HepG2 (cell line): ENCODE measurements around the gene DRC7. TPM values are rescaled to one million over a fixed set of nuclear protein-coding genes. Genes with fewer than 3 reads are reported as not detected.

Experiments
- ATF5 ChIP-seq: sonication (generic); formaldehyde crosslinking; IDR thresholded peaks from 2 replicates; pipeline ENCODE4 v1.4.0; 2020; ENCODE audit warnings: mild to moderate bottlenecking, low read depth, missing genetic modification reagents
- CEBPZ ChIP-seq: IDR thresholded peaks from 2 replicates; pipeline ENCODE4 v1.6.1; 2012; ENCODE audit warnings: low read length, improper control_type of control experiment
- CREM ChIP-seq, 2 experiments: sonication (generic) in 1 of 2; formaldehyde crosslinking in 1 of 2; IDR thresholded peaks; 2 replicates each; pipeline versions ENCODE4 v1.4.0 to v1.6.1; 2016 to 2020; ENCODE audit warnings: antibody characterized with exemption in 1 of 2, mild to moderate bottlenecking in 1 of 2, missing genetic modification reagents in 1 of 2
- ERF ChIP-seq: IDR thresholded peaks from 2 replicates; pipeline ENCODE4 v1.6.1; 2018; ENCODE audit warnings: missing biosample characterization, missing genetic modification reagents
- FOXP4 ChIP-seq: sonication (generic); formaldehyde crosslinking; IDR thresholded peaks from 2 replicates; pipeline ENCODE4 v1.4.0; 2020; ENCODE audit warnings: missing genetic modification reagents
- IKZF1 ChIP-seq: fragments of 450-650 bp; IDR thresholded peaks from 2 replicates; pipeline ENCODE4 v1.7.1; 2016
- MLX ChIP-seq: IDR thresholded peaks from 2 replicates; pipeline ENCODE4 v1.6.1; 2016
- PHF21A ChIP-seq: sonication (generic); formaldehyde crosslinking; IDR thresholded peaks from 2 replicates; pipeline ENCODE4 v1.5.0; 2020; ENCODE audit warnings: mild to moderate bottlenecking, missing genetic modification reagents
- POLR2A ChIP-seq, 2 experiments: IDR thresholded peaks; 2 replicates each; pipeline ENCODE4 v1.6.1; 2011; ENCODE audit warnings: low read depth in 2 of 2, low read length in 2 of 2, mild to moderate bottlenecking in 1 of 2, moderate library complexity in 1 of 2; ENCODE audit not compliant: insufficient read depth in 1 of 2
- PREB ChIP-seq: sonication (generic); formaldehyde crosslinking; IDR thresholded peaks from 2 replicates; pipeline ENCODE4 v1.4.0; 2020; ENCODE audit warnings: missing genetic modification reagents
- REPIN1 ChIP-seq: sonication (generic); formaldehyde crosslinking; IDR thresholded peaks from 2 replicates; pipeline ENCODE4 v1.8.0; 2022; ENCODE audit warnings: missing genetic modification reagents, low read depth, mild to moderate bottlenecking, borderline replicate concordance
- SALL1 ChIP-seq: sonication (generic); formaldehyde crosslinking; IDR thresholded peaks from 2 replicates; pipeline ENCODE4 v1.8.0; 2022; ENCODE audit warnings: mild to moderate bottlenecking, missing genetic modification reagents
- ZBTB46 ChIP-seq: sonication (generic); formaldehyde crosslinking; IDR thresholded peaks from 2 replicates; pipeline ENCODE4 v1.4.0; 2020; ENCODE audit warnings: mild to moderate bottlenecking, missing genetic modification reagents, borderline replicate concordance
- ZNF264 ChIP-seq: sonication (generic); formaldehyde crosslinking; IDR thresholded peaks from 2 replicates; pipeline ENCODE4 v1.4.0; 2020; ENCODE audit warnings: missing genetic modification reagents
- ZNF280B ChIP-seq: sonication (generic); formaldehyde crosslinking; IDR thresholded peaks from 2 replicates; pipeline ENCODE4 v1.5.0; 2020; ENCODE audit warnings: missing genetic modification reagents, mild to moderate bottlenecking, borderline replicate concordance
- ZNF431 ChIP-seq: sonication (generic); formaldehyde crosslinking; IDR thresholded peaks from 2 replicates; pipeline ENCODE4 v1.9.0; 2022; ENCODE audit warnings: missing genetic modification reagents, low read depth, mild to moderate bottlenecking, borderline replicate concordance
- ZNF468 ChIP-seq: sonication (generic); formaldehyde crosslinking; IDR thresholded peaks from 2 replicates; pipeline ENCODE4 v1.8.0; 2022; ENCODE audit warnings: mild to moderate bottlenecking, moderate library complexity, missing genetic modification reagents
- ZNF749 ChIP-seq: sonication (generic); formaldehyde crosslinking; IDR thresholded peaks from 2 replicates; pipeline ENCODE4 v1.8.0; 2022; ENCODE audit warnings: mild to moderate bottlenecking, missing genetic modification reagents, moderate library complexity, borderline replicate concordance
- ZNF878 ChIP-seq: sonication (generic); formaldehyde crosslinking; IDR thresholded peaks from 2 replicates; pipeline ENCODE4 v1.8.1; 2023; ENCODE audit warnings: mild to moderate bottlenecking, missing genetic modification reagents, moderate library complexity
- polyA plus RNA-seq, 8 experiments: library from polyadenylated mRNA; depleted of rRNA in 3 of 8; stranded (reverse) in 7 of 8; unstranded in 1 of 8; fragments of >200 nt; fragmentation: Illumina TruSeq in 4 of 8; extraction: Trizol in 4 of 8; gene quantifications; 2 replicates each; pipeline versions ENCODE4 v1.2.1 to v1.2.3, GENCODE V29; 2011 to 2016; ENCODE audit warnings: low read depth in 4 of 8, missing spikeins in 1 of 8, mixed read lengths in 1 of 8; ENCODE audit not compliant: insufficient read depth in 1 of 8
- total RNA-seq, 5 experiments: library from RNA; depleted of rRNA; stranded (reverse); fragments of >200 nt; fragmentation: Illumina TruSeq; extraction: Trizol; gene quantifications; 2 replicates each; pipeline ENCODE4 v1.2.3, GENCODE V29; 2016; ENCODE audit warnings: low read depth in 1 of 5

The DRC7 gene
- total and polyA plus RNA-seq, 2 of the 13 experiments (the other 11 are each of a cell fraction or from before 2014, with no cell fraction given) = 2.7 to 3.4 TPM

- TF ChIP-seq FOXP4 = 0 out of 2 replicates have a peak, but pooled peaks have one; percentile 20
- 0 out of 2 replicates have a peak, but pooled peaks have one; percentile 23 for TF ChIP-seq PHF21A (CRISPR knock-in tag)
- no peak for TF ChIP-seq ERF (CRISPR knock-in tag)
- 0 out of 2 replicates have a peak, but pooled peaks have one; percentile 5 for TF ChIP-seq SALL1 (CRISPR knock-in tag)
- 0 out of 2 replicates have a peak, but pooled peaks have one; percentile 14 for TF ChIP-seq ZNF280B (CRISPR knock-in tag)
- no peak for TF ChIP-seq CREM (IDR thresholded peaks at IDR 0.05)
- no peak for TF ChIP-seq CREM (CRISPR knock-in tag; IDR thresholded peaks at IDR 0.05)
- TF ChIP-seq ZNF749 = no peak
- no peak for TF ChIP-seq ZNF431
- no peak for TF ChIP-seq ATF5 (CRISPR knock-in tag)
- no peak for TF ChIP-seq POLR2A (IDR thresholded peaks at IDR 0.05; ENCODE audit: insufficient read depth in 1 of 2, low read depth in 2 of 2, low read length in 2 of 2)
- no peak for TF ChIP-seq ZNF878 (CRISPR knock-in tag)
- no peak for TF ChIP-seq ZNF468
- TF ChIP-seq IKZF1 = no peak
- no peak for TF ChIP-seq CEBPZ
- no peak for TF ChIP-seq REPIN1 (CRISPR knock-in tag)
- no peak for TF ChIP-seq ZBTB46
- no peak for TF ChIP-seq ZNF264
- no peak for TF ChIP-seq PREB (CRISPR knock-in tag)
- TF ChIP-seq MLX = no peak
Measured at GRCh38 chr16:57661510-57661909, 33.1 kb upstream of the DRC7 start (continued).
